ENCODE data around the gene TBCCD1.

- TF ChIP-seq CTCF (IDR thresholded peaks at IDR 0.05 in 8 of 11, conservative IDR thresholded peaks at IDR 0.05 in 3 of 11) (no peak), POLR2A (IDR thresholded peaks at IDR 0.05) (no peak), POLR2AphosphoS5 (IDR thresholded peaks at IDR 0.05) (no peak)
Observed at GRCh38 chr3:186517218-186517617, 49.9 kb downstream of the TBCCD1 start.
